H9 (cell line): Measurements from ENCODE around the gene FAU. TPM values are rescaled to one million over a fixed set of nuclear protein-coding genes. Genes with fewer than 3 reads are reported as not detected.

ENCODE experiments used
- DNase-seq: peaks from one replicate; pipeline ENCODE4 v3.0.0-alpha.2; 2017
- H2AFZ ChIP-seq: one replicate; pipeline ENCODE4 v1.6.1; 2013; ENCODE audit warnings: mild to moderate bottlenecking, low read length, control low read depth, moderate library complexity
- H2AK5ac ChIP-seq: 2 replicates; pipeline ENCODE4 v1.6.1; 2013; ENCODE audit warnings: low read length, control low read depth, mixed read lengths; ENCODE audit not compliant: insufficient read length
- H2BK120ac ChIP-seq: one replicate; pipeline ENCODE4 v1.6.1; 2013; ENCODE audit warnings: low read depth, mild to moderate bottlenecking, low read length, control low read depth, inconsistent platforms; ENCODE audit not compliant: poor library complexity, severe bottlenecking
- H2BK12ac ChIP-seq: 2 replicates; pipeline ENCODE4 v1.6.1; 2013; ENCODE audit warnings: low read length, control low read depth, mixed read lengths, low read depth; ENCODE audit not compliant: insufficient read length
- H2BK15ac ChIP-seq: 2 replicates; pipeline ENCODE4 v1.6.1; 2013; ENCODE audit warnings: low read depth, low read length, control low read depth
- H2BK20ac ChIP-seq: one replicate; pipeline ENCODE4 v1.6.1; 2013; ENCODE audit warnings: low read depth, mild to moderate bottlenecking, low read length, control low read depth, inconsistent platforms; ENCODE audit not compliant: poor library complexity, severe bottlenecking
- H2BK5ac ChIP-seq: 2 replicates; pipeline ENCODE4 v1.6.1; 2013; ENCODE audit warnings: low read length, control low read depth, mixed read lengths; ENCODE audit not compliant: insufficient read length
- H3K14ac ChIP-seq: 2 replicates; pipeline ENCODE4 v1.6.1; 2013; ENCODE audit warnings: low read length, control low read depth; ENCODE audit not compliant: insufficient read depth
- H3K18ac ChIP-seq: 2 replicates; pipeline ENCODE4 v1.6.1; 2013; ENCODE audit warnings: low read depth, mild to moderate bottlenecking, mixed read lengths, low read length, control low read depth; ENCODE audit not compliant: insufficient read length
- H3K23ac ChIP-seq: 2 replicates; pipeline ENCODE4 v1.6.1; 2013; ENCODE audit warnings: low read length, control low read depth, mixed read lengths, low read depth; ENCODE audit not compliant: insufficient read length
- H3K23me2 ChIP-seq: 2 replicates; pipeline ENCODE4 v1.6.1; 2013; ENCODE audit warnings: low read depth, mild to moderate bottlenecking, mixed read lengths, low read length, control low read depth; ENCODE audit not compliant: insufficient read length, poor library complexity, severe bottlenecking
- H3K27ac ChIP-seq: 2 replicates; pipeline ENCODE4 v1.5.1; 2013; ENCODE audit warnings: low read length, control low read depth, mixed read lengths, low read depth; ENCODE audit not compliant: insufficient read length
- H3K27me3 ChIP-seq: 2 replicates; pipeline ENCODE4 v1.6.1; 2013; ENCODE audit warnings: low read length, control low read depth, inconsistent platforms; ENCODE audit not compliant: insufficient read depth
- H3K4ac ChIP-seq: 2 replicates; pipeline ENCODE4 v1.6.1; 2013; ENCODE audit warnings: low read depth, mild to moderate bottlenecking, control low read depth, inconsistent platforms, low read length, moderate library complexity
- H3K4me1 ChIP-seq: 2 replicates; pipeline ENCODE4 v1.6.1; 2013; ENCODE audit warnings: low read length, control low read depth, inconsistent platforms; ENCODE audit not compliant: insufficient read depth
- H3K4me2 ChIP-seq: 2 replicates; pipeline ENCODE4 v1.6.1; 2013; ENCODE audit warnings: low read length, control low read depth, mixed read lengths; ENCODE audit not compliant: insufficient read length, insufficient read depth
- H3K56ac ChIP-seq: 2 replicates; pipeline ENCODE4 v1.6.1; 2013; ENCODE audit warnings: low read depth, mild to moderate bottlenecking, mixed read lengths, low read length, control low read depth; ENCODE audit not compliant: insufficient read length
- H3K79me1 ChIP-seq: 2 replicates; pipeline ENCODE4 v1.6.1; 2013; ENCODE audit warnings: low read depth, mild to moderate bottlenecking, moderate library complexity, low read length, control low read depth, inconsistent platforms; ENCODE audit not compliant: insufficient read depth, poor library complexity, severe bottlenecking
- H3K79me2 ChIP-seq: 2 replicates; pipeline ENCODE4 v1.6.1; 2013; ENCODE audit warnings: low read length, control low read depth, inconsistent platforms; ENCODE audit not compliant: insufficient read depth
- H3K9ac ChIP-seq: 2 replicates; pipeline ENCODE4 v1.6.1; 2013; ENCODE audit warnings: low read length, control low read depth, mixed read lengths; ENCODE audit not compliant: insufficient read length; ENCODE audit errors: extremely low read depth
- H3K9me3 ChIP-seq: one replicate; pipeline ENCODE4 v1.6.1; 2013; ENCODE audit warnings: low read depth, low read length, inconsistent platforms; ENCODE audit not compliant: control insufficient read depth
- H3T11ph ChIP-seq: one replicate; pipeline ENCODE4 v1.6.1; 2013; ENCODE audit warnings: mild to moderate bottlenecking, low read length, control low read depth, inconsistent platforms
- H4K20me1 ChIP-seq: one replicate; pipeline ENCODE4 v1.6.1; 2013; ENCODE audit not compliant: control insufficient read depth, insufficient read length, insufficient read depth
- H4K5ac ChIP-seq: 2 replicates; pipeline ENCODE4 v1.6.1; 2013; ENCODE audit warnings: low read depth, mild to moderate bottlenecking, mixed read lengths, low read length, control low read depth; ENCODE audit not compliant: insufficient read length
- H4K8ac ChIP-seq: replicated peaks from 2 replicates; pipeline ENCODE4 v1.6.1; 2013; ENCODE audit warnings: low read length, control low read depth, mixed read lengths, low read depth; ENCODE audit not compliant: insufficient read length
- H4K91ac ChIP-seq: 2 replicates; pipeline ENCODE4 v1.6.1; 2013; ENCODE audit warnings: low read depth, mild to moderate bottlenecking, moderate library complexity, mixed read lengths, low read length, control low read depth; ENCODE audit not compliant: insufficient read length
- H3K27ac Mint-ChIP-seq, 3 experiments: 2 replicates in 2 of 3; 3 replicates in 1 of 3; pipeline ENCODE4 v1.8.0; 2020 to 2021; ENCODE audit warnings: mixed read lengths in 3 of 3, mild to moderate bottlenecking in 1 of 3, moderate library complexity in 1 of 3
- H3K27me3 Mint-ChIP-seq: 2 replicates; pipeline ENCODE4 v1.8.0; 2021; ENCODE audit warnings: low read depth, mild to moderate bottlenecking, moderate library complexity, mixed read lengths
- H3K36me3 Mint-ChIP-seq, 3 experiments: 2 replicates in 2 of 3; 3 replicates in 1 of 3; pipeline ENCODE4 v1.8.0; 2020 to 2021; ENCODE audit warnings: low read depth in 3 of 3, mixed read lengths in 3 of 3; ENCODE audit not compliant: insufficient read depth in 1 of 3
- H3K4me1 Mint-ChIP-seq, 2 experiments: 2 replicates each; pipeline ENCODE4 v1.8.0; 2020; ENCODE audit warnings: mixed read lengths in 2 of 2
- H3K4me3 Mint-ChIP-seq, 2 experiments: 2 replicates in 1 of 2; 3 replicates in 1 of 2; pipeline ENCODE4 v1.8.0; 2020 to 2021; ENCODE audit warnings: mild to moderate bottlenecking in 2 of 2, mixed read lengths in 2 of 2, moderate library complexity in 1 of 2
- H3K9me3 Mint-ChIP-seq, 2 experiments: 2 replicates in 1 of 2; 3 replicates in 1 of 2; pipeline ENCODE4 v1.8.0; 2020; ENCODE audit warnings: mild to moderate bottlenecking in 2 of 2, mixed read lengths in 2 of 2, moderate library complexity in 1 of 2
- WGBS: extraction: QIAGEN DNeasy Blood & Tissue Kit; methylation state at CpG from one replicate; pipeline ENCODE4 v1.1.7; 2013; ENCODE audit warnings: missing lambda C conversion rate, low lambda C conversion rate, mixed read lengths; ENCODE audit not compliant: insufficient read length; ENCODE audit errors: extremely low coverage; 5-methylcytosine and 5-hydroxymethylcytosine counted together
- total RNA-seq: library from RNA; stranded (reverse); gene quantifications from 2 replicates; pipeline ENCODE4 v1.2.1, GENCODE V29; 2021
- TF ChIP-seq, protein P1 (sequence below): fragments of 200-600 bp; sonication (generic); conservative IDR thresholded peaks from 3 replicates; pipeline ENCODE4 v1.8.0; 2021; ENCODE audit warnings: antibody characterized with exemption, mild to moderate bottlenecking

Gene FAU
- total RNA-seq, 1 experiment from 2014 or later = 898 TPM

DNA sequence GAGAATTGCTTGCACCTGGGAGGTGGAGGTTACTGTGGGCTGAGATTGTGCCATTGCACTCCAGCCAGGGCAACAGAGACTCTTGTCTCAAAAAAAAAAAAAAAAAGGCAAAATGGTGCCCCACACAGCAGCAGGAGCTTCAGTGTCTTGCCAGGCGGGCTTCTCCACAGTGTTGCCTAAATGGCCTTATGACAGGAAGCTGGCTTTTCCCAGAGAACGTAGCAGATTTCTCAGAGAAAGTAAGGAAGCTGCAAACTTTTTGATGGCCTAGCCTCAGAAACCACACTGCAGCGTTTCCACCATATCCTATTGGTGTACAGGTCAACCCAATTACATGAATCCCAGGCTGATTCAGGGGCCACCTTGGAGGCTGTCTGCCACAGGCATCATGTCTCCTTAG is 35.4 kb upstream of the FAU start:
- Histone ChIP-seq H3K9ac (no peak overlapping the region), H3K23me2 (no peaks in the 10 kb centered on the region), H4K20me1 (no peaks in the 10 kb centered on the region), H2BK20ac (no peak overlapping the region), H2AFZ (no peak overlapping the region), H4K91ac (no peak overlapping the region), H3K4me2 (no peak overlapping the region), H3K4me1 (no peaks in the 10 kb centered on the region), H3K56ac (no peak overlapping the region), H3K79me1 (no peaks in the 10 kb centered on the region), H3K79me2 (no peaks in the 10 kb centered on the region), H3K9me3 (no peaks in the 10 kb centered on the region), H2BK12ac (no peak overlapping the region), H4K5ac (no peak overlapping the region), H4K8ac (no peak overlapping the region), H3K27ac (no peak overlapping the region), H3K14ac (no peak overlapping the region), H2BK120ac (no peak overlapping the region), H2BK5ac (no peak overlapping the region), H3K18ac (no peak overlapping the region), H3K4ac (no peak overlapping the region), H3K27me3 (no peaks in the 10 kb centered on the region), H3K23ac (no peak overlapping the region), H2BK15ac (no peak overlapping the region; the same call in 1 of the 2 replicates), H3T11ph (no peak overlapping the region), H2AK5ac (no peak overlapping the region)
- WGBS = no CpG with 5 or more reads among the region's 3 CpGs
- Mint-ChIP-seq H3K4me3 (no peak overlapping the region), H3K9me3 (no peaks in the 10 kb centered on the region), H3K36me3 (no peaks in the 10 kb centered on the region), H3K4me1 (no peaks in the 10 kb centered on the region), H3K27me3 (peaks cover 13% of the 10 kb centered on the region), H3K27ac (no peak overlapping the region; a peak in 1 of 7 replicates)
- TF ChIP-seq, protein P1, sequence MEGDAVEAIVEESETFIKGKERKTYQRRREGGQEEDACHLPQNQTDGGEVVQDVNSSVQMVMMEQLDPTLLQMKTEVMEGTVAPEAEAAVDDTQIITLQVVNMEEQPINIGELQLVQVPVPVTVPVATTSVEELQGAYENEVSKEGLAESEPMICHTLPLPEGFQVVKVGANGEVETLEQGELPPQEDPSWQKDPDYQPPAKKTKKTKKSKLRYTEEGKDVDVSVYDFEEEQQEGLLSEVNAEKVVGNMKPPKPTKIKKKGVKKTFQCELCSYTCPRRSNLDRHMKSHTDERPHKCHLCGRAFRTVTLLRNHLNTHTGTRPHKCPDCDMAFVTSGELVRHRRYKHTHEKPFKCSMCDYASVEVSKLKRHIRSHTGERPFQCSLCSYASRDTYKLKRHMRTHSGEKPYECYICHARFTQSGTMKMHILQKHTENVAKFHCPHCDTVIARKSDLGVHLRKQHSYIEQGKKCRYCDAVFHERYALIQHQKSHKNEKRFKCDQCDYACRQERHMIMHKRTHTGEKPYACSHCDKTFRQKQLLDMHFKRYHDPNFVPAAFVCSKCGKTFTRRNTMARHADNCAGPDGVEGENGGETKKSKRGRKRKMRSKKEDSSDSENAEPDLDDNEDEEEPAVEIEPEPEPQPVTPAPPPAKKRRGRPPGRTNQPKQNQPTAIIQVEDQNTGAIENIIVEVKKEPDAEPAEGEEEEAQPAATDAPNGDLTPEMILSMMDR = no peak
- no peak for DNase-seq
